ENCODE data around the gene OBSCN. TPM values are rescaled to one million over a fixed set of nuclear protein-coding genes. Genes with fewer than 3 reads are reported as not detected.
"Not testable (repeated sequence)": the region's sequence is repeated elsewhere in the genome, so short reads cannot be mapped to it uniquely, and the experiment has no call there.

The OBSCN gene
- total RNA-seq, 1 donor from 2014 or later = 316 TPM

GRCh38 chr1:228225740-228226139 is 17.9 kb downstream of the OBSCN start:
- Histone ChIP-seq H3K27ac (replicated peaks) (peak overlapping the region; percentile 16), H3K36me3 (peaks cover 94% of the 10 kb centered on the region), H3K9me3 (replicated peaks) (peaks cover 21% of the 10 kb centered on the region), H3K27me3 (ENCODE audit: low read depth) (no peaks in the 10 kb centered on the region), H3K4me3 (no peak overlapping the region), H3K4me1 (peaks cover 58% of the 10 kb centered on the region)
- no peak for TF ChIP-seq CTCF (IDR thresholded peaks at IDR 0.05; ENCODE audit: borderline replicate concordance)
- DNase-seq = no peak
- intact Hi-C loops (cut with micrococcal nuclease) = no loop called here

GRCh38 chr1:228226141-228226874 is 18.5 kb downstream of the OBSCN start:
- Histone ChIP-seq H3K27ac (replicated peaks) (peak overlapping the region; percentile 16), H3K27me3 (ENCODE audit: low read depth) (no peaks in the 10 kb centered on the region), H3K4me3 (no peak overlapping the region), H3K9me3 (replicated peaks) (peaks cover 21% of the 10 kb centered on the region), H3K36me3 (peaks cover 94% of the 10 kb centered on the region), H3K4me1 (peaks cover 55% of the 10 kb centered on the region)
- TF ChIP-seq CTCF (IDR thresholded peaks at IDR 0.05; ENCODE audit: borderline replicate concordance) = no peak
- no peak for DNase-seq
- intact Hi-C loops (cut with micrococcal nuclease) = no loop called here

GRCh38 chr1:228226956-228227791 is 19.3 kb downstream of the OBSCN start:
- H3K4me1 ChIP-seq = peaks cover 48% of the 10 kb centered on the region
- no peak for TF ChIP-seq CTCF (IDR thresholded peaks at IDR 0.05; ENCODE audit: borderline replicate concordance)
- H3K27ac ChIP-seq (replicated peaks) = peak overlapping the region; percentile 19
- intact Hi-C loops (cut with micrococcal nuclease) = no loop called here
- H3K9me3 ChIP-seq (replicated peaks) = peaks cover 21% of the 10 kb centered on the region
- H3K27me3 ChIP-seq (ENCODE audit: low read depth) = no peaks in the 10 kb centered on the region
- no peak overlapping the region for H3K4me3 ChIP-seq
- peaks cover 94% of the 10 kb centered on the region for H3K36me3 ChIP-seq
- DNase-seq = no peak

- H3K4me3 ChIP-seq; intact Hi-C loops (cut with micrococcal nuclease); H3K27me3 ChIP-seq (ENCODE audit: low read depth); DNase-seq: not testable (repeated sequence)
- peaks cover 95% of the 10 kb centered on the region for H3K36me3 ChIP-seq
- H3K27ac ChIP-seq (replicated peaks) = peak overlapping the region; percentile 19
- H3K4me1 ChIP-seq = peaks cover 46% of the 10 kb centered on the region
- H3K9me3 ChIP-seq (replicated peaks) = peaks cover 21% of the 10 kb centered on the region
Observed at GRCh38 chr1:228228147-228228546, 20.3 kb downstream of the OBSCN start.

- H3K9me3 ChIP-seq (replicated peaks) = peaks cover 21% of the 10 kb centered on the region
- H3K27me3 ChIP-seq (ENCODE audit: low read depth) = no peaks in the 10 kb centered on the region
- no peak for TF ChIP-seq CTCF (IDR thresholded peaks at IDR 0.05; ENCODE audit: borderline replicate concordance)
- no peak overlapping the region for H3K4me3 ChIP-seq
- peaks cover 92% of the 10 kb centered on the region for H3K36me3 ChIP-seq
- H3K27ac ChIP-seq (replicated peaks) = no peak overlapping the region
- no peak for DNase-seq
- intact Hi-C loops (cut with micrococcal nuclease) = no loop called here
- peaks cover 41% of the 10 kb centered on the region for H3K4me1 ChIP-seq
Observed at GRCh38 chr1:228228601-228229074, 20.8 kb downstream of the OBSCN start.

Measured in left ventricle myocardium inferior (tissue), 1 donor.